ENCODE results near the gene CASZ1.

CASZ1 gene

DNA sequence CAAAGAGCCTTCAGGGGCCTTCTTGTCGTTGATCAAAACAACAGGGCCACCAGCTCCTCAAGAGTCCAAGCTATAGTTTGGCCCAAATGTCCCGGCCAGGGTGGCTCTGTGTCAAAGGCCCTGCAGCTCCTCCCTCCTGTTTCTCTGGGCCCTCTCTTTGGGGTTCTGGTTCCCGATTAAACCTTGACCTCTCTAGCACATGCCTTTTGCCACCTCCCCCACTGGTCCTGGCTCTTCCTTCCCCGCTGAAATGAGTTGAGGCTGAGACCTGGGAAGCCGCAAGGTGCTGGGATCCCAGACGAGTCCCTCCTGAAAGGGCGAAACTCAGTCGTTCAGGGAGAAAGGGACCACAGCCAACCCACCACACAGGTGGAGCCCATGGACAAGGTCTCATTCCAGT lies 56.9 kb downstream of the CASZ1 start:
- TF ChIP-seq CTCF (IDR thresholded peaks at IDR 0.05), result no peak
- Histone ChIP-seq H3K4me3 (ENCODE audit: low read depth in 1 of 2, low read length in 1 of 2) (no peak overlapping the region), H3K4me1 (ENCODE audit: control insufficient read depth in 1 of 2, insufficient read depth in 1 of 2, low read depth in 1 of 2, low read length in 1 of 2) (no peaks in the 10 kb centered on the region), H3K27ac (no peak overlapping the region), H3K27me3 (peaks cover 19% of the 10 kb centered on the region), H3K9me3 (no peaks in the 10 kb centered on the region), H3K36me3 (no peaks in the 10 kb centered on the region)

GRCh38 chr1:10738061-10739058 lies 58.1 kb downstream of the CASZ1 start:
- no peaks in the 10 kb centered on the region for H3K36me3 ChIP-seq
- H3K4me1 ChIP-seq (ENCODE audit: control insufficient read depth in 1 of 2, insufficient read depth in 1 of 2, low read depth in 1 of 2, low read length in 1 of 2), result no peaks in the 10 kb centered on the region
- H3K27me3 ChIP-seq, result peaks cover 12% of the 10 kb centered on the region
- H3K4me3 ChIP-seq (ENCODE audit: low read depth in 1 of 2, low read length in 1 of 2), result no peak overlapping the region
- no peak for TF ChIP-seq CTCF (IDR thresholded peaks at IDR 0.05)
- no peak overlapping the region for H3K27ac ChIP-seq
- H3K9me3 ChIP-seq, result no peaks in the 10 kb centered on the region

- H3K4me3 ChIP-seq (ENCODE audit: low read depth in 1 of 2, low read length in 1 of 2), result no peak overlapping the region
- no peaks in the 10 kb centered on the region for H3K4me1 ChIP-seq (ENCODE audit: control insufficient read depth in 1 of 2, insufficient read depth in 1 of 2, low read depth in 1 of 2, low read length in 1 of 2)
- TF ChIP-seq CTCF (IDR thresholded peaks at IDR 0.05), result no peak
- H3K36me3 ChIP-seq, result no peaks in the 10 kb centered on the region
- H3K27ac ChIP-seq, result no peak overlapping the region
- H3K9me3 ChIP-seq, result no peaks in the 10 kb centered on the region
- peaks cover 10% of the 10 kb centered on the region for H3K27me3 ChIP-seq
Observed at GRCh38 chr1:10737651-10738050, 58.8 kb downstream of the CASZ1 start.

- H3K4me3 ChIP-seq (ENCODE audit: low read depth in 1 of 2, low read length in 1 of 2), result no peak overlapping the region
- no peak for TF ChIP-seq CTCF (IDR thresholded peaks at IDR 0.05)
- H3K27me3 ChIP-seq, result peaks cover 6% of the 10 kb centered on the region
- H3K36me3 ChIP-seq, result no peaks in the 10 kb centered on the region
- H3K4me1 ChIP-seq (ENCODE audit: control insufficient read depth in 1 of 2, insufficient read depth in 1 of 2, low read depth in 1 of 2, low read length in 1 of 2), result no peaks in the 10 kb centered on the region
- H3K27ac ChIP-seq, result no peak overlapping the region
- no peaks in the 10 kb centered on the region for H3K9me3 ChIP-seq
Observed at GRCh38 chr1:10736634-10737586, 59.5 kb downstream of the CASZ1 start.

- no peaks in the 10 kb centered on the region for H3K36me3 ChIP-seq
- H3K4me3 ChIP-seq (ENCODE audit: low read depth in 1 of 2, low read length in 1 of 2), result no peak overlapping the region
- H3K9me3 ChIP-seq, result no peaks in the 10 kb centered on the region
- H3K27me3 ChIP-seq, result peaks cover 6% of the 10 kb centered on the region
- no peak for TF ChIP-seq CTCF (IDR thresholded peaks at IDR 0.05)
- H3K27ac ChIP-seq, result no peak overlapping the region
- no peaks in the 10 kb centered on the region for H3K4me1 ChIP-seq (ENCODE audit: control insufficient read depth in 1 of 2, insufficient read depth in 1 of 2, low read depth in 1 of 2, low read length in 1 of 2)
Observed at GRCh38 chr1:10735563-10736305, 60.7 kb downstream of the CASZ1 start.
